HG03097 (cell line): ENCODE results near the gene TNNI2.

Source experiments
- ATAC-seq: cut with Tn5 transposase; IDR thresholded peaks from one replicate; pipeline ENCODE4 v1.9.1; 2021; ENCODE audit not compliant: unreplicated experiment, low FRiP score

TNNI2 gene

DNA sequence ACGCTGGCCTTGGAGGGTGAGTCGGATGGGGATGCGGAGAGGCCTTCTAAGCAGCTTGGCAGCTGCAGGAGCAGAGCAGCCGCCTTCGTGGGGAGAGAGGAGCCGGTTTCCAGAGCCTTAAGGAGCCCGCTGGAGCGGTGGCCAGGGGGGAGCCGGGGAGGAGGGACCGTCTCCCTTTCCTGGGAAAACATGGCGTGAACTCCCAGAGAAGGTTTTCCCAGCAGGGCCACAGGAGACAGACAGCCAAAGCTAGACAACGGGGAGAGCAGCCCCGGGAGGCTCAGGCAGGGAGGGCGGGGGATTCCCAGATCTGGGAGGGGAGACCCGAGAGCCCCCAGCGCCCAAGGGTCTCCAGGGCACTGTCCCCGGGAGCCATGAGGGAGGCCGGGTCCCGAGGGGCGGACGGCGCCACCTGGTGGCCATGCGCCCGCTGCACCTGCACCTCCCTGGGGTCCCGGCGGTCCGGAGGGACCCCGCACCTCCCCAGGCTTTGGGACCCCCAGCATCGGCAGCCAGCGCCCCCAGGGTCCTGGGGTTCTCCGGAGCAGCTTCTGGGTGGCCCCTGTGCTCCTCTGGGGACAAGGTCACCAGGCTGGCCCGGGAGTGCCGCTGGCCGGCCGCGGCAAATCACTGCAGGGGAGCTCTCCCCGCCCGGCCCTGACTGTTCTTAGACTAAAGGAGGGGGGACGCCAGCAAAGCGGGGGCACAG, 6.4 kb upstream of the TNNI2 start:
- ATAC-seq: no peak

DNA sequence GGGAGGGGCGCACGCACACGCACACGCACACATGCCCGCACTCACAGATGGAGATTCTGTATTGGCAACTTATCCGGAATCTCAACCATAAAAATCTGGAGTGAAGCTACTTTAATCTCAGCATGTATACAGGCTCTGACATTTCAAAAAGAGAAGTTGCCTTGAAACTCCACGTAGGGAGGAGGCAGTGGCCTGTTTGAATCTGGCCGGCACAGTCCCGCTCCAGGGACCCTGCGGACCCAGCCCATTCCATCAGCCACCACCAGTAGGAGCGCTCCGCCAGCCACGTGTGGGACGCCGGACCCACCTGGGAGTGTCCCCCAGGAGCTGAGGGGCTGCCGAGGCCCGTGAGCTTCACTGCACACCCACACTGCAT, 5.9 kb upstream of the TNNI2 start:
- ATAC-seq: no peak

DNA sequence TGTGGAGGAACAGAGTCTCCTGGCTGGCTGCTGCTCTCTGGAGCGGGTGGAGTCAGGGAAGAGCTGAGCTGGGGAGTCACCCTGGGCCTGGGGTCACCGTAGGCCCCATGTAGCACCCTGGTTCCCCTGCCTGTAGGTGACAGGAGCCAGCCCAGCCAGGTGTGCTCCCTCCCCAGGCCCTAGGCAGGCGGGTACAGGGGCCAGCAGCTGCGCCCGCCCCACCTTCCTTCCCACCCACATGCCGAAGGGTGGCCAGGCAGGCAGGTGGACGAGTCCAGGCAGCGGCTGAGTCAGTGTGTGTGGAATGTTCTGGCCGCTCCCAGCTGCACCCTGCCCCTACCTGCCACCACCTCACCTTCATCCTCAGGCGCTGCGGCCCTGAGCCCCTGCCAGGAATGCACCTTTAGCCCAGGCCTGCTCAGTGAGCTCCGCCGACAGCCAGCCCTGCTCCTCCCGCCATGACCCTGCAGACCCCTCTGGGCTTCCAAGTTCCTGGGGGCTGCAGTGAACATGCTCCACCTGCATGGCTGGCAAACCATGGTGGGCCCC, 4.6 kb upstream of the TNNI2 start:
- ATAC-seq: no peak

DNA sequence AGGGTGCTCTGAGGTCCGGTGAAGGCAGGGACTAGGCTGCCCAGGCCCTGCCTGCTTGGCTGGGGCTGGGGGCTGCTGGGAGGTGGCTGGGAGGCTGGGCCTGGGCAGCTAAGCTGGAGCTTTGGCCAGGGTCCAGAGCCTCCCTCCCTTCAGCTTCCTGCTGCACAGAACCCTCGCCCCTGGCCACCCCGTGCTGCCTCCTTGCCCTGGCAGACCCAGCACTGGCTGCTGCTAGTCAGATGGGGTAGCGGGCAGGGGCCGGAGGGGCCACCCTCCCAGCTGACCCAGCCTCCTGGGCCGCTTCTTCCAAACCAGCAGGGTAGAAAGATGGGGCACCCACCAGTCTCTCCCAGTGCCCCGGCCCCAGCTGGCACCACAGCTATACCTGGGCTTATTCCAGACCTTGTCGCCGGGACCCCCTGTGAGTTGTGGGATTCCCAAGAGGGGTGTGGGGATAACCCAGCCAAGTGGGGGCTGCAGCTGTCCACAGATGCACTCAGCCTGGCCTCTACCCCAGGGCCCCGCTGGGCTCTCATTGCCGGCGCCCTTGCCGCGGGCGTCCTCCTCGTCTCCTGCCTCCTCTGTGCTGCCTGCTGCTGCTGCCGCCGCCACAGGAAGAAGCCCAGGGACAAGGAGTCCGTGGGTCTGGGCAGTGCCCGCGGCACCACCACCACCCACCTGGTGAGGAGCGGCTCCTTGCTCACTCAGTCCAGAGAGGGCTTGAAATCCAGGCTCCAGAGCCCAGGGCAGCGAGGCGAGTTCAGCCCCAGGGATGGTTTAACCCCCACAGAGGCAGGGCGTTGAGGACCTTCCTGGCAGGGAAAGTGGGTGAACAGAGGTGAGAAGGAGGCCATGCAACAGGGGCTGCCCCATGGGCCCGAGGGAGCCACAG, 3.8 kb upstream of the TNNI2 start, which contains the start of gene SYT8:
Gene SYT8 (plus strand): TSS at position 212 of the 892 bp plus-strand sequence. CDS start 116 bp downstream, at position 328.
- ATAC-seq: no peak

DNA sequence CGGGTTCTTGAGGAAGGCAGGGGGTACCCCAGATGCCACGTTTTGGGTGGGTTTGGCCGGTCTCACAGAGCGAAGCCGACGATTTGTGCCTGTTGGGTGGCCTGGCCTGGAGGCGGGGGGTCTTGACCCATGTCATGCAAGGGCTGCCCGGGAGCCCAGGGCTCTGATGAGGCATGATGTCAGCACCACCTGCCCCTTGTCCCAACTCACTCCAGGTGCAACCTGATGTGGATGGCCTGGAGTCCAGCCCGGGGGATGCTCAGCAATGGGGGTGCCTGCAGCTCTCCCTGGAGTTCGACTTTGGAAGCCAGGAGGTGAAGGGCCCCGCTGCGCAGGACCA, 3.1 kb upstream of the TNNI2 start:
- ATAC-seq: no peak

DNA sequence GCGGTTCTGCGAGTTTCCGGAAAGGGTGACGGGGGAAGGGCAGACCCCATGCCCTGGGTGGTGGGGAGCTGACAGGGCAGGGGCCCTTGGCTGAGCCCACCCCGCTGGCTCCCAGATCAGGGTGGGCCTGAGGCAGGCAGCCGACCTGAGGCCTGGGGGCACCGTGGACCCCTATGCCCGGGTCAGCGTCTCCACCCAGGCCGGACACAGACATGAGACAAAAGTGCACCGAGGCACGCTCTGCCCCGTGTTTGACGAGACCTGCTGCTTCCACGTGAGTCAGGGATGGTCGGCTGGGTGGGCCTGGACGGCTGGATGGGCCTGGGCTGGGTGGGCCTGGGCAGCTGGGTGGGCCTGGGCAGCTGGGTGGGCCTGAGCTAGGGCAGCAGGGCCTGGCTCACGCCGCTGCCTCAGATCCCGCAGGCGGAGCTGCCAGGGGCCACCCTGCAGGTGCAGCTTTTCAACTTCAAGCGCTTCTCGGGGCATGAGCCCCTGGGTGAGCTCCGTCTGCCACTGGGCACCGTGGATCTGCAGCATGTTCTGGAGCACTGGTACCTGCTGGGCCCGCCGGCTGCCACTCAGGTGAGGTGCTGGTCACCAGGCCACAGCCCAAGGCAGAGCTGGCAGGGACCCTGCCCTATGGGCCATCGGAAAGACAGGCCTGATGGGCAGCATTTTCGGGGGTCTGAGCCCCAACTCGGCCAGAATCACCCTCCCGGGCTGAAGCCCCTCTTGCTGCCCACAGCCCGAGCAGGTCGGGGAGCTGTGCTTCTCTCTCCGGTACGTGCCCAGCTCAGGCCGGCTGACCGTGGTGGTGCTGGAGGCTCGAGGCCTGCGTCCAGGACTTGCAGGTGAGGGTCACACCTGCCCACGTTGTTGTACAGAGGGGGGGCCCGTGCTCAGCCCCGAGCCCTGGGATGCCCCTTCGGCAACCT, 2.5 kb upstream of the TNNI2 start:
- ATAC-seq: no peak

DNA sequence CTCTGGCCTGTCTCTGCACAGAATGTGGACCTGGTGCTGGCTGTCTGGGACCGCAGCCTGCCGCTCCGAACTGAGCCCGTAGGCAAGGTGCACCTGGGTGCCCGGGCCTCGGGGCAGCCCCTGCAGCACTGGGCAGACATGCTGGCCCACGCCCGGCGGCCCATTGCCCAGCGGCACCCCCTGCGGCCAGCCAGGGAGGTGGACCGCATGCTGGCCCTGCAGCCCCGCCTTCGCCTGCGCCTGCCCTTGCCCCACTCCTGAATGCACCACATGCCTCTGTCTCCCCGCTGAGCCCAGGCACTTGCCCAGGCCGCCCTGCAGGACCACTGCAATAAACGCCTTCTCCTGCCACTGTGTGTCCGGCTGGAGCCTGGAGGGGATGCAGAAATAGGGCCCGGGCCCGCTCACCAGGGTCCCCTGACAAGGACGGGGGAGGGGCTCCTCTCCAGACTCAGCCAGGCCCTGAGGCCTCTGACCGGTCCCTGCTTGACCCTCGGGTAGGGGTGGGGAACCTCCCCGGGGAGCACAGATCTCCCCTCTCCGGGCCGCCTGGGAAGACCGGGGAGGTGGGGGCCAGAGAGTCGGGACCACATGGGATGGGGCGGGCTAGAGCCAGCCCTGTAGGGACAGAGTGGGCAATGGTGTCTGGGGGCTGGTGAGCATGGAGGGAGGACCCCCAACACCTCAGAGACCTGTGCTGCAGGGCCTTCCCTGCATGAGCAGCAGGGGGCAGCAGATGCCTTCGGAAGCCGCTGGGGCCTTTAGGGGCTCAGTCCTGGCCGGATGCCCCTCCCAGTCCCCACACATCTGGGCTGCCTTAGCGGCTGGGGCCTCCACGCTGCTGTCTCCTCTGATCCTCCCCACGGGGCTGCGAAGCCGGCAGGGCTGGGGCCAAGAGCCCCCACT, 1.4 kb upstream of the TNNI2 start:
- no peak for ATAC-seq

DNA sequence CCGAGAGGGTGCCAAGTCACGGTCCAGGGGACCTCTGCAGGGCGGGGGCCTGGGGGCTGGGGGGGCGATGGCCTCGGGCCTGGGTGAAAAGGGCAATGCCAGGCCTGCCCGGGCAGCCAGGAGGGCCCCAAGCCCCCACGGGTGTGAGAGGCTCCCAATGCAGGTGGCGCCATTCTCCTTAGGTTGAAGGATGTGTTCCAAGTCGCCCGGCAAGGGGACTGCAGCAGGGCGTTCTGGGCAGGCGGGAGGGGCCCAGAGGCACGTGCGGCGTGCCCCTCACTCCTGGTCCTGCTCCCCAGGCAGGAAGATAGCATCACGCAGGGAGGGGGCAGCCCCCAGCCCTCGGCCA, 730 bp upstream of the TNNI2 start:
- no peak for ATAC-seq

DNA sequence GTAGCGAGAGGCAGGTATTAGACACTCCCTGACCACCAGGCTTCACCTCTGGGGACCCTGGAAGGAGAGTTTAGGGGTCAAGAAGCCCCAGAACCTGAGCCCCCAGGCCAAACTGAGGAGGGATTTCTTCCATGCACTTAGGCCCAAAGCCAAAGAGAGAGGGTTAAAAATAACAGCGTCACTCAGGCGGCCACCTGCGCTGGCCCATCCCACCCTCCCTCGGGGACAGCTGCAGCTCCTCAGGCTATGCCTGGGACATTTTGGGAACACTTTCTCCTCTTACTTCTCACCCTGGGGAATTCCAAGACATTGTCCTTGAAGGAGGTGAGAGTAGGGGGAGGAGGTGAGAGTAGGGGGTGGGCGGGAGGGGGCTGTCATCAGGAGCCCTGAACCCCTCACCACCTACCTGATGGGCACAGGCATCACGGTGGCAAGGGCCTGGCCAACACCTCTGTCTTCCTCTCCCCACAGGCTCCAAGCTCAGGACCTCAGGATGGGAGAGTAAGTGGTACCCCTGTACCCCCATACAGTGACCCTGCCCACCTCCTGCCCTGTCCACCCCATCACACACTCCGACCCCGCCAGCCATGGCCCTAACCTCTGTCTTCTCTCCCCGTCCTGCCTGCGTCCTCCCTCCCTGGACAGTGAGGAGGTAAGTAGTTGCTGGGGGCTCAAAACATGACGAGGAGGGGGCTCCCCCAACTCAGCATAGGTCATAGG, 583 bp downstream of the TNNI2 start:
- ATAC-seq: no peak

DNA sequence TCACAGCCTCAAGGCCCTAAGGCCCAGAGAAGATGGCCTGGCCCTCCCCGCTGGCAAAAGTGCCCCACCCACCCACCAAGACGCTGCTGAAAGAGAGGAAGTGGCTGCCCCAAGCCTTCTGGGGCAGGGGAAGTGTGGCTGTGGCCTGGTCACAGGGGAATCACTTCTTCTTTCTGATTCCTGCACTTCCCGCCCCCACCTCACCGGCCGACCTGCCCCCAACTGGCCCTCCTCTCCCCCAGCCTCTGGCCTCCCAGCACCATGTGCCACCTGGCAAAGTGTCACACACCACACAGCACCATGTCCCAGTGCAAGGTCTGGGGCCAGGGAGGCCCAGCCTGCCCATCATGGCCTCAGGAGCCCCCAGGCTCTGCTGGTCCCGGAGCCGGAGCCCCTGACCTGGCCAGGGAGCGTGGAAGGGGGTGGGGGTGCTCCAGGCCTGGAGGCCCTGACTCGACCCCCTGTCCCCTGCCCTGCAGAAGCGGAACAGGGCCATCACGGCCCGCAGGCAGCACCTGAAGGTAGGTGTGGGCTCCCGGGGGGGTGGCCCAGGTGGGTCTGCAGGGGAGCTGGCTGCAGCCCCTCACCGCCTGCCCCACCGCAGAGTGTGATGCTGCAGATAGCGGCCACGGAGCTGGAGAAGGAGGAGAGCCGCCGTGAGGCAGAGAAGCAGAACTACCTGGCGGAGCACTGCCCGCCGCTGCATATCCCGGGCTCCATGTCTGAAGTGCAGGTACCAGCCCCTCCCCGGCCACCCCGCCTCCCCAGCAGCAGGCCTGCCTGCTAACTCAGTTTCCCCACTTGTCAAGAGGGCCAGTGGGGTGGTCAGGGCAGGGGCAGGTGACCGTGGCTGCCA, 1.4 kb downstream of the TNNI2 start:
- ATAC-seq: no peak

DNA sequence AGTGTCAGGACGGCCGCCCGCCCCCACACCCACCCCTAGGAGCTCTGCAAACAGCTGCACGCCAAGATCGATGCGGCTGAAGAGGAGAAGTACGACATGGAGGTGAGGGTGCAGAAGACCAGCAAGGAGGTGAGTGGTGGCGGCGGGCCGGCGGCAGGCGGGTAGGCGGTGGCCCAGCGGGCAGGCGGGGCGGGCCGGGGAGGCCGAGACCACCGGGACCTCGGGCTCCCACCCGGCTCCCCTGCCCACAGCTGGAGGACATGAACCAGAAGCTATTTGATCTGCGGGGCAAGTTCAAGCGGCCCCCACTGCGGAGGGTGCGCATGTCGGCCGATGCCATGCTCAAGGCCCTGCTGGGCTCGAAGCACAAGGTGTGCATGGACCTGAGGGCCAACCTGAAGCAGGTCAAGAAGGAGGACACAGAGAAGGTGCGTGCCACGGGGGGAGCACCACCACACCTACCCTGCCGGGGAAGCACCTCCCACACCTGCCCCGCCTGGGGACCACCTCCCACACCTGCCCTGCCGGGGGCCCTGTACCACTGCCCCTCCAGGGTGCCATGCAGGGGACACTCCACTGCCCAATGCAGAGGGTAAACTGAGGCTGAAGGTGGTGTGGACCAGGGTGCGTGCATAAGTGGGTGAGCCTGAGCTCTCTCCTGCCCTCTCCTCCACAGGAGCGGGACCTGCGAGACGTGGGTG, 2.1 kb downstream of the TNNI2 start:
- ATAC-seq: no peak

DNA sequence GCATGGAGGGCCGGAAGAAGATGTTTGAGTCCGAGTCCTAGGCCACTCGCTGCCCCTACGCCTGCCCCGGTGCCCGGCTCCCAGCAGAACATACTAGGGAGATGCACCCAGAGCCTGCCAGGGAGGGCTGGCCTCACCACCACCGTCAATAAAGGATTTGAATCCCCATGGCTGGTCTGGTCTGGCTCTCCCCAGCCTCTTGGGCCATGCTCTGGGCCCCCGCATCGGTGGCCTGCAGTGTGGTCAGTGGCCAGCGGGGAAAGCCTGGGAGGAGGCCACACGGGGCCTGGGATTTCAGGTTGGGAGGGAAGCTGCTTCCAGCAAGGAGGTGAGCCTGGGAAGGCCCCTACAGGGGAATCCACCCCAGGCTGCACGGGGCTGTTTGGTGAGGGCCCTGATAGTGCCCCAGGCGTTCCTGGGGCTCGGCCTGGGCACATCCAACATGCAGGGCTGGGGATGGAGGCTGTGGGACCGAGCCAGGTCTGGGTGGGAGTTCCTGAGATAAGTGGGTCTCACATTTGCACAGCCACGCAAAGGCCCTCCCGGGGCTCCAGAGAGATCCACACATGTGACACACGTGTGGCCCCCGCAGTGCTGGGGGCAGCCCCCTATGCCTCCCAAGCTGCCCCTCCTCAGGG, 2.8 kb downstream of the TNNI2 start:
- ATAC-seq: no peak

DNA sequence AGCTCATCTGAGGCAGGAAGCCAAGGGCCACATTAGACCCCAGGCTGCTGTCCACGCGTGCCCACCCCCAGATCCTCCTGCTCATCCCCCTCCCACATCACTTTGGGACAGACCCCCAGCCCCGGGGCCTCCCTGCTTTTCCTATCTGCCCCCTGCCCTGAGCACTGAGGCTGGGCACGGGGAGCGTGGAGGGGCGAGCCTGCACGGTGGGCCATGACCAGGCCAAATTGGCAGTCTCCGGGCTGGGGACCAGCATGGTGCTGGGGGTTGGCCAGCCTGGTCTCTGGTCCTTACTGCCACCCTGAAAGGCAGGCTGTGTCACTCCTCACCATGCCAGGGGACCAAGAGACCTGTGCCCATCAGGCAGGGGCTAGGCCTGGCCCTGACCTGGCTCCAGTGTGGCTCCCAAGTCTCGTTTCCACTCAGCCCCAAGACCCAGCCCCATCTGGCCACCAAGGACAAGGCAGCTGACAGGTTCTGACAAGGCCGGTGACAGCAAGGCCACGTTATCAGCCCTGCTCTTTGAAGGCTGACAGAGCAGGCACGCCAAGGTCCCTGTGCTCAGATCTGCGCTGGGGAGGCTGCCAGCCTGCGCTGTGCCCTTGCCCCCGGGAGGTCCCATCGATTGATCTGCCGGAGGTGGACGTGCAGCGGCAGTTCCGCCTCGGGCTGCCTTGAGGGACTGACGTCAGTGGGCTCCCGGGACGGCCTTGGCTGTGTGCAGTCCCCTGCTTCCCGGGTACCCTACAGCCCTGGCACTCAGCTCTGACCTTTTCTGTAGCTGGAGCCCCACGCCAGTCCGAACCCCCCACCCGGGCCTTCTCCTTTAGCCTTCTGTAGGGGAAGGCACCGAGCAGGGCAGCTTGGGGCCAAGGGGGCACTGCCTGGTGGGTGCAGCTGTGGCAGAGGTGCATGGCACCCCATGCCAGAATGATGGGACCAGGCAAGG, 3.6 kb downstream of the TNNI2 start:
- no peak for ATAC-seq

DNA sequence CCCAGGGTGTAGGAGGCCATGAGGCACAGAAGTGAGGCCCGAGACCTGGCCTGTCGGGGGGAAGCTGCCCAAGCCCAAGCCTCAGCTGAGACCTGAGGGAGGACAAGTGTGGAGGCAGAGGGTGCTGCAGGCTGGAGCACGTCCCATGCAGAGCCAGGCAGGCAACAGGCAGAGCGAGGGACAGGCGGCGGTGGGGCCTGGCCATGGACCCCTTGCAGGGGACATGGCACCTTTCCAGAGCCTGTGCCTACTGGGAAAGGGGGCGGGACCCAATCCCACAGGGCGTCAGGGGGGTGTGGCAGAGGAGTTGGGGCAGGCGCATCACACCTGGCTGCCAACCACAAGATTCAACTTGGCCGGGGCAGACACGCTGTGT, 4.3 kb downstream of the TNNI2 start:
- no peak for ATAC-seq

DNA sequence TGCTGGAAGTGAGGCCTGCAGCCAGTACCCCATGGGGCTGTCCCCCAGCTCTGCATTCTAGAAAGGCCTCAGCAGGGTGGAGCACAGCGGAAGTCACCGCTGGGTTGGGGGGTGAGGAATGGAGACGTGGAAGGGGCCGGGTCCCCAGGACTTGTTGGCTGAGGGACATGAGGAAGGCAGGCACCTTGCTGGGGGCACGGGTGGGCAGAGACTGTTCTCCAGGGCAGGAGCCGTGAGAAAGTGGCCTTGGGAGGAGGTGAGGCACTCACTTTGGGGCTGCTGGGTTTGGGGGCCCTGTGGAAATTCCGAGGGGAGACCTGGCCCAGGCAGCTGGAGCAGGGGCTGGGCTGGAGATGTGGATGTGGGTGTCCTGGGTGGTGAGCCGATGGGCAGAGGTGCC, 5.0 kb downstream of the TNNI2 start:
- ATAC-seq: no peak
